GM19023 (cell line): Measurements from ENCODE around the gene CD160.

ENCODE experiments used
- ATAC-seq: cut with Tn5 transposase; IDR thresholded peaks from one replicate; pipeline ENCODE4 v1.9.1; 2021; ENCODE audit warnings: mild to moderate bottlenecking, moderate library complexity; ENCODE audit not compliant: unreplicated experiment

CD160 gene

GRCh38 chr1:145788580-145788979 lies 69.3 kb downstream of the CD160 start:
- no peak for ATAC-seq
